ENCODE results near the gene ZBTB8B. TPM values are rescaled to one million over a fixed set of nuclear protein-coding genes. Genes with fewer than 3 reads are reported as not detected.
"Not testable (repeated sequence)": the region's sequence is repeated elsewhere in the genome, so short reads cannot be mapped to it uniquely, and the experiment has no call there.

The ZBTB8B gene
- 1 to 10 TPM in 1 of 3 donors, under 1 TPM in 2; 0.89 to 1.1 (median 1.00) TPM for polyA plus RNA-seq (ENCODE audit: insufficient read length in 3 of 3)

GRCh38 chr1:32464716-32465577 lies at the start of gene ZBTB8B:
ZBTB8B (plus strand) TSS chr1:32465072; CDS start chr1:32470625, 5,553 bp downstream.
- DNase-seq (ENCODE audit: low read depth in 3 of 3, low spot score in 2 of 3): peak; percentile 86 to 89 (median 86)

- DNase-seq (ENCODE audit: low read depth in 3 of 3, low spot score in 2 of 3): no peak
These were observed 43.1 kb upstream of the ZBTB8B start for GRCh38 chr1:32421775-32422174.

GRCh38 chr1:32426489-32427255 lies 38.2 kb upstream of the ZBTB8B start:
- peak in 2 of 3 donors; percentile 44 to 48 for DNase-seq (ENCODE audit: low read depth in 3 of 3, low spot score in 2 of 3)

GRCh38 chr1:32427264-32427963 lies 37.5 kb upstream of the ZBTB8B start:
- DNase-seq (ENCODE audit: low read depth in 3 of 3, low spot score in 2 of 3): no peak

GRCh38 chr1:32431736-32432400 lies 33.0 kb upstream of the ZBTB8B start:
- no peak for DNase-seq (ENCODE audit: low read depth in 3 of 3, low spot score in 2 of 3)

GRCh38 chr1:32438136-32438535 lies 26.7 kb upstream of the ZBTB8B start:
- DNase-seq (ENCODE audit: low read depth in 3 of 3, low spot score in 2 of 3): no peak

GRCh38 chr1:32438777-32439176 lies 26.1 kb upstream of the ZBTB8B start:
- DNase-seq (ENCODE audit: low read depth in 3 of 3, low spot score in 2 of 3): not testable (repeated sequence)

GRCh38 chr1:32441467-32441866 lies 23.4 kb upstream of the ZBTB8B start:
- DNase-seq (ENCODE audit: low read depth in 3 of 3, low spot score in 2 of 3): not testable (repeated sequence)

GRCh38 chr1:32447469-32448185 lies 17.2 kb upstream of the ZBTB8B start:
- DNase-seq (ENCODE audit: low read depth in 3 of 3, low spot score in 2 of 3): peak in 1 of 3 donors; percentile 16

GRCh38 chr1:32448186-32448772 lies 16.6 kb upstream of the ZBTB8B start:
- DNase-seq (ENCODE audit: low read depth in 3 of 3, low spot score in 2 of 3): peak in 1 of 3 donors; percentile 41

GRCh38 chr1:32448773-32449456 lies 16.0 kb upstream of the ZBTB8B start:
- DNase-seq (ENCODE audit: low read depth in 3 of 3, low spot score in 2 of 3): no peak

GRCh38 chr1:32449457-32449831 lies 15.4 kb upstream of the ZBTB8B start:
- not testable (repeated sequence) for DNase-seq (ENCODE audit: low read depth in 3 of 3, low spot score in 2 of 3)

- no peak for DNase-seq (ENCODE audit: low read depth in 3 of 3, low spot score in 2 of 3)
These were observed 10.1 kb upstream of the ZBTB8B start for GRCh38 chr1:32454726-32455125.

GRCh38 chr1:32455958-32456357 lies 8.9 kb upstream of the ZBTB8B start:
- DNase-seq (ENCODE audit: low read depth in 3 of 3, low spot score in 2 of 3): no peak

GRCh38 chr1:32458798-32459197 lies 6.1 kb upstream of the ZBTB8B start:
- not testable (repeated sequence) for DNase-seq (ENCODE audit: low read depth in 3 of 3, low spot score in 2 of 3)

GRCh38 chr1:32462977-32463376 lies 1.9 kb upstream of the ZBTB8B start:
- DNase-seq (ENCODE audit: low read depth in 3 of 3, low spot score in 2 of 3): not testable (repeated sequence)

GRCh38 chr1:32464191-32464715 lies 619 bp upstream of the ZBTB8B start:
- peak in 1 of 3 donors; percentile 29 for DNase-seq (ENCODE audit: low read depth in 3 of 3, low spot score in 2 of 3)

- DNase-seq (ENCODE audit: low read depth in 3 of 3, low spot score in 2 of 3): no peak
These were observed 684 bp downstream of the ZBTB8B start for GRCh38 chr1:32465578-32465933.

GRCh38 chr1:32466761-32467160 lies 1.9 kb downstream of the ZBTB8B start:
- no peak for DNase-seq (ENCODE audit: low read depth in 3 of 3, low spot score in 2 of 3)
